Adrenal gland (tissue), 5 donors: ENCODE data around the gene VARS1.

Source experiments
- CTCF ChIP-seq, 6 experiments: fragments of 450-650 bp in 4 of 6; fragments of 200-600 bp in 2 of 6; sonication (generic) in 1 of 6; IDR thresholded peaks; 1 replicate in 5 of 6; 2 replicates in 1 of 6; pipeline versions ENCODE4 v1.5.1 to v1.8.0; 2016 to 2021; ENCODE audit warnings: antibody characterized with exemption in 6 of 6, mild to moderate bottlenecking in 2 of 6, moderate library complexity in 1 of 6
- POLR2A ChIP-seq, 2 donors: fragments of 450-650 bp; IDR thresholded peaks; one replicate each; pipeline ENCODE4 v1.6.1; 2017; ENCODE audit warnings: antibody characterized with exemption in 2 of 2, mild to moderate bottlenecking in 2 of 2, moderate library complexity in 1 of 2
- donor health status: DM: no; HTN: no; CAD: no.

DNA sequence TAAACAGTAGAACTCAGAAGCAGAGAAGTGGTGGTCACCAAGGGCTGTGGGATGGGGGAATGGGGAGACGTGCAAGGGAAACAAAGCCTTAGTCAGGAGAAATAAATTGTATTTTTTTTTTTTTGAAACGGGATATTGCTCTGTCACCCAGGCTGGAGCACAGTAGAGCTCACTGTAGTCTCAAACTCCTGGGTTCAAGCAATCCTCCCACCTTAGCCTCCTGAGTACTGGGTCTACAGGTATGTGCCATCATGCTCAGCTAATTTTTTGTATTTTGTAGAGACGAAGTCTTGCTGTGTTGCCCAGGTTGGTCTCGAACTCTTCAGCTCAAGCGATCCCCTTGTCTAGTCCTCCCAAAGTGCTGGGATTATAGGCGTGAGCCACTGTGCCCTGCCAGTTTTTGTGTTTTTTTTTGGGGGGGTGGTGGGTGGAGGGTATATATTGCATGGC is 35.4 kb upstream of the VARS1 start:
- TF ChIP-seq CTCF (IDR thresholded peaks at IDR 0.05), result no peak
- no peak for TF ChIP-seq POLR2A (IDR thresholded peaks at IDR 0.05)
